ENCODE results near the gene VSIG2.
"Not testable (repeated sequence)": the region's sequence is repeated elsewhere in the genome, so short reads cannot be mapped to it uniquely, and the experiment has no call there.

VSIG2 gene

DNA sequence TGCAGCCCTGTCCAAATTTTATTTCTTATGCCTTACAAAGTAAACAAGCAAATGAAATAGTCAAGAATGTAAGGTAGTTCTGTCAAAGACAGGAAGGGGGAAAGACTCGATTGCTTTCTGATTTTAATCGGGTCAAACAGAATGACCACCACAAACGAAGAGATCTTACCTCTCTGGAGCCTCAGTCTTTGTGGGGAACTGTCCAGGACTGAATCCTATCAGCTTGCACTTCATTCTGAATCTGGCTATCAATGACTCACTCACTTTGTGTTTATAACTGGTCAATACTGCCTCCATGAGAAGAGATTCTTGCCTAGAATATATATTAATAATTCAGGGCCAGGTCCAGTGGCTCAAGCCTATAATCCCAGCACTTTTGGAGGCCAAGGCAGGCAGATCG lies 30.9 kb upstream of the VSIG2 start:
- TF ChIP-seq BHLHE40 (IDR thresholded peaks at IDR 0.05; ENCODE audit: borderline replicate concordance) (no peak), CTBP1 (IDR thresholded peaks at IDR 0.05; ENCODE audit: borderline replicate concordance) (no peak), L3MBTL2 (conservative IDR thresholded peaks at IDR 0.05) (no peak), FOXA1 (IDR thresholded peaks at IDR 0.05) (no peak), HDGF (IDR thresholded peaks at IDR 0.05; ENCODE audit: borderline replicate concordance) (no peak), PKNOX1 (IDR thresholded peaks at IDR 0.05) (no peak), ZNF384 (IDR thresholded peaks at IDR 0.05) (no peak)
- CTCF ChIA-PET: interaction anchor here (0.6 to 1.7 kb wide), 3 partner anchors 10 to 159 kb away, joined by 4 to 6 read pairs (median 5); no protein-coding TSS in a partner anchor
- POLR2A ChIA-PET: no interaction called here
- no peak for DNase-seq (ENCODE audit: extremely low spot score)

GRCh38 chr11:124779568-124779967 lies 27.5 kb upstream of the VSIG2 start:
- ChIA-PET CTCF (interaction anchor here (1.7 kb wide), 1 partner anchor 16 kb away, joined by 8 read pairs; no protein-coding TSS in a partner anchor), POLR2A (interaction anchor here (1.4 kb wide), 1 partner anchor 16 kb away, joined by 3 read pairs; no protein-coding TSS in a partner anchor)
- no peak for DNase-seq (ENCODE audit: extremely low spot score)
- TF ChIP-seq ZNF384 (IDR thresholded peaks at IDR 0.05) (no peak), FOXK2 (IDR thresholded peaks at IDR 0.05) (no peak), PKNOX1 (IDR thresholded peaks at IDR 0.05) (no peak), SUZ12 (IDR thresholded peaks at IDR 0.05) (no peak), SP1 (IDR thresholded peaks at IDR 0.05) (no peak), L3MBTL2 (conservative IDR thresholded peaks at IDR 0.05) (no peak), NFRKB (IDR thresholded peaks at IDR 0.05) (no peak), FOXM1 (IDR thresholded peaks at IDR 0.05; ENCODE audit: borderline replicate concordance) (no peak), CTBP1 (IDR thresholded peaks at IDR 0.05; ENCODE audit: borderline replicate concordance) (no peak), TARDBP (IDR thresholded peaks at IDR 0.05) (no peak), BHLHE40 (IDR thresholded peaks at IDR 0.05; ENCODE audit: borderline replicate concordance) (no peak), HDGF (IDR thresholded peaks at IDR 0.05; ENCODE audit: borderline replicate concordance) (no peak), ELF4 (IDR thresholded peaks at IDR 0.05) (no peak), ARNT (IDR thresholded peaks at IDR 0.05) (no peak), FOXA1 (IDR thresholded peaks at IDR 0.05) (no peak), LEF1 (IDR thresholded peaks at IDR 0.05; ENCODE audit: borderline replicate concordance) (no peak)

GRCh38 chr11:124778281-124778680 lies 26.2 kb upstream of the VSIG2 start:
- CTCF ChIA-PET: interaction anchor here (0.8 kb wide), 1 partner anchor 12 kb away, joined by 4 read pairs; no protein-coding TSS in a partner anchor
- no peak for DNase-seq (ENCODE audit: extremely low spot score)
- POLR2A ChIA-PET: no interaction called here
- TF ChIP-seq TARDBP (IDR thresholded peaks at IDR 0.05) (no peak), FOXK2 (IDR thresholded peaks at IDR 0.05) (no peak), ARNT (IDR thresholded peaks at IDR 0.05) (no peak), ZNF384 (IDR thresholded peaks at IDR 0.05) (no peak), L3MBTL2 (conservative IDR thresholded peaks at IDR 0.05) (no peak), BHLHE40 (IDR thresholded peaks at IDR 0.05; ENCODE audit: borderline replicate concordance) (no peak), HDGF (IDR thresholded peaks at IDR 0.05; ENCODE audit: borderline replicate concordance) (no peak), PKNOX1 (IDR thresholded peaks at IDR 0.05) (no peak), SP1 (IDR thresholded peaks at IDR 0.05) (no peak), FOXM1 (IDR thresholded peaks at IDR 0.05; ENCODE audit: borderline replicate concordance) (no peak), LEF1 (IDR thresholded peaks at IDR 0.05; ENCODE audit: borderline replicate concordance) (no peak), CTBP1 (IDR thresholded peaks at IDR 0.05; ENCODE audit: borderline replicate concordance) (no peak), NFRKB (IDR thresholded peaks at IDR 0.05) (no peak), FOXA1 (IDR thresholded peaks at IDR 0.05) (no peak), ELF4 (IDR thresholded peaks at IDR 0.05) (no peak), SUZ12 (IDR thresholded peaks at IDR 0.05) (no peak)

DNA sequence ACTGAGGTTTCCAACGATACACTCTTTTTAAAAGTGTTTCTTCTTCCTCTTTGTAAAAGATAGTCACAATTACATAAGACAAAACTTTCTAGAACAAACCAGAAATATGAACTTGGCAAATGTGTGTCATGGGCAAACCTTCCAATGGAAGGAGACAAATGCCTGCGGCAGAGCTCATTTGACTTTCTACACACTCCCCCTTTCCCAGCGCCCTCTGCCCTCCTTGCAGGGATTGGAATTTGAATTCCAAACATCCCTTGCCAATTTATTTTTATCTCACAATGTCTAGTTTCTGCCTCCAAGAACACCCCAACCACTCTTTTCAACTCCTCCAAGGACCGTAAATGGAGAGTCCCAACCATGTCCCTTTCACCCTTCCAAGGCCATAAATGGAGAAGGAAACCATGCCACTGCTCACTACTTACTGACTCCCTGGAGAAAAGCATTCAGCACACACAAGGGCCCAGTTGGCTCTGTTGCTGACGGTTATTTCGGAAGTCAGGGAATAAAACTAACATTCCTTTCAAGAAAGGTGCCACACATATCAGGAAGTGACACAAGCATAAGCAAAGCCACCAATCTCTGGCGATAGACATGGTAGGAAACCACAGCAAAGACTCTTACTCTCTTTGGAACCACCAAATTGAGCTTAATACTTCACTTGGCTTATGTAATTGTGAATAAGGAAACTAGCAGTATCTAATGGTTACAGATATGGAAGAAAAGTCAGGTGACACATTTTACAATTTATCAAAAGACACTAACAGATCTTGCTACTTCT lies 25.0 kb upstream of the VSIG2 start:
- ChIA-PET CTCF (no interaction called here), POLR2A (no interaction called here)
- no peak for TF ChIP-seq ARNT (IDR thresholded peaks at IDR 0.05)
- no peak for TF ChIP-seq FOXM1 (IDR thresholded peaks at IDR 0.05; ENCODE audit: borderline replicate concordance)
- TF ChIP-seq SP1 (IDR thresholded peaks at IDR 0.05): no peak
- TF ChIP-seq SUZ12 (IDR thresholded peaks at IDR 0.05): no peak
- no peak for TF ChIP-seq FOXA1 (IDR thresholded peaks at IDR 0.05)
- TF ChIP-seq ZNF384 (IDR thresholded peaks at IDR 0.05): no peak
- TF ChIP-seq LEF1 (IDR thresholded peaks at IDR 0.05; ENCODE audit: borderline replicate concordance): no peak
- TF ChIP-seq HDGF (IDR thresholded peaks at IDR 0.05; ENCODE audit: borderline replicate concordance): no peak
- no peak for TF ChIP-seq TARDBP (IDR thresholded peaks at IDR 0.05)
- no peak for TF ChIP-seq FOXK2 (IDR thresholded peaks at IDR 0.05)
- no peak for TF ChIP-seq L3MBTL2 (conservative IDR thresholded peaks at IDR 0.05)

DNA sequence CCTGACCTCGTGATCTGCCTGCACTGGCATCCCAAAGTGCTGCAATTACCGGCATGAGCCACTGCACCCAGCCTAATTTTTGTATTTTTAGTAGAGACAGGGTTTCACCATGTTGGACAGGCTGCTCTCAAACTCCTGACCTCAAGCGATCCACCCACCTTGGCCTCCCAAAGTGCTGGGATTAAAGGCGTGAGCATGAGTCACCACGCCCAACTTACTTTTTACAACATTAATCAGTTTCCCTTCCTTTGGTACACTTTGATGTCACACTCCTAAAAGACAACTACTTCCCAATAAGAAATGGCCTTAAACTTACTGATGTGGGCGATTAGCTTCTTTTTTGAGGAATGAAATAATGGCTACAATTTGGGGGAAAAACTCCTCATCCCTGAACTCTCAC lies 18.9 kb upstream of the VSIG2 start:
- POLR2A ChIA-PET; DNase-seq (ENCODE audit: extremely low spot score): not testable (repeated sequence)
- CTCF ChIA-PET: interaction anchor here (0.7 kb wide), 1 partner anchor 8 kb away, joined by 3 read pairs; no protein-coding TSS in a partner anchor

More for the DNA sequence above, 25.0 kb upstream of the VSIG2 start:
- DNase-seq (ENCODE audit: extremely low spot score): no peak
